GM11168 (cell line): ENCODE measurements around the gene VTI1A.
"Not testable (repeated sequence)": the region's sequence is repeated elsewhere in the genome, so short reads cannot be mapped to it uniquely, and the experiment has no call there.

Experiments
- in situ Hi-C: fragments of 300-500 bp; cut with MboI; formaldehyde crosslinking; loops from one replicate; pipeline ENCODE4 v1.12.0; 2022; ENCODE audit warnings: low sequenced_read_pairs; ENCODE audit not compliant: unreplicated experiment

Gene VTI1A

DNA sequence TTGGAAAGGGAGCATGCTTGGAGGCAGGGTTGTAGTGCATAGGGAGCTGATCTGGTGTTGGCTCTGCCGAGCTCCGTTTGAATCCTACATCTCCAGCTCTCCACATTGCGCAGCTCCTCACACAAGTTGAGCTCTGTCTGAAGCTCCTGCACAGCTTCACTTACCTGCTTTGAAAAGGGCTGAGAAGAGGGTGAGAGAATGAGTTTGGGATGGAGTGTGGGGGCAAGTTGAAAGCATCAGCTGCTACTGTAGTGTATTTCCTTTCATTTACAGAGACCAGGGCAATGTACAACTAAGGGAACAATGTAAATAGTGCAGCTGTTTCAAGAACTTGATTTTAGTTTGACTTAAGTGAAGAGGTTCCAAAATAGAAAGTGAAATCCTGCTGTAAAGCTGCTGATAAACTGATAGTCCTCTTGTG, 88.5 kb downstream of the VTI1A start:
- in situ Hi-C loops: no loop called here

GRCh38 chr10:112536663-112537062, 89.6 kb downstream of the VTI1A start:
- in situ Hi-C loops: no loop called here

- in situ Hi-C loops: no loop called here
Observed at GRCh38 chr10:112538168-112538567, 91.2 kb downstream of the VTI1A start.

- in situ Hi-C loops: no loop called here
Observed at GRCh38 chr10:112539340-112539739, 92.3 kb downstream of the VTI1A start.

DNA sequence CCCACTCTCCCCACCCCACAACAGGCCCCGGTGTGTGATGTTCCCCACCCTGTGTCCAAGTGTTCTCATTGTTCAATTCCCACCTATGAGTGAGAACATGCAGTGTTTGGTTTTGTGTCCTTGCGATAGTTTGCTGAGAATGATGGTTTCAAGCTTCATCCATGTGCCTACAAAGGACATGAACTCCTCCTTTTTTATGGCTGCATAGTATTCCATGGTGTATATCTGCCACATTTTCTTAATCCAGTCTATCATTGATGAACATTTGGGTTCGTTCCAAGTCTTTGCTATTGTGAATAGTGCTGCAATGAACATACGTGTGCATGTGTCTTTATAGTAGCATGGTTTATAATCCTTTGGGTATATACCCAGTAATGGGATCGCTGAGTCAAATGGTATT, 95.8 kb downstream of the VTI1A start:
- in situ Hi-C loops: not testable (repeated sequence)

DNA sequence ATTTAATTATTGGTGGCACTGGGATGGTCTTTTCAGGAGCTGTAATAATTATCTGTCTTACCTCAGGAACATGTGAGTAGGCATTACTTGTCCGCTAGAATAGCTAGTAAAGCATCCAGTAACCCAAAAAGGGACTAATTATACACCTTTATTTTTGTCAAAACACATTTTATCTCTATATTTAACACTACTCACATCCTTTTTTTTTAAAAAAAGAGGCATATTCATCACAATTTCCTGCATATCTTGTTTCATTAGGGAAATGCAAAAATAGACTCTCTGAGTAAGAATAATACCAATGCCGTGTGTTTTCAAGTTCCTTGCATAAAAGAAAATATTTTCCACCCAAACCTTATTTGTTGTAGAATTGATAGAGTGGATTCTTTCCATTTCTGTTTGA, 99.5 kb downstream of the VTI1A start:
- in situ Hi-C loops: no loop called here

DNA sequence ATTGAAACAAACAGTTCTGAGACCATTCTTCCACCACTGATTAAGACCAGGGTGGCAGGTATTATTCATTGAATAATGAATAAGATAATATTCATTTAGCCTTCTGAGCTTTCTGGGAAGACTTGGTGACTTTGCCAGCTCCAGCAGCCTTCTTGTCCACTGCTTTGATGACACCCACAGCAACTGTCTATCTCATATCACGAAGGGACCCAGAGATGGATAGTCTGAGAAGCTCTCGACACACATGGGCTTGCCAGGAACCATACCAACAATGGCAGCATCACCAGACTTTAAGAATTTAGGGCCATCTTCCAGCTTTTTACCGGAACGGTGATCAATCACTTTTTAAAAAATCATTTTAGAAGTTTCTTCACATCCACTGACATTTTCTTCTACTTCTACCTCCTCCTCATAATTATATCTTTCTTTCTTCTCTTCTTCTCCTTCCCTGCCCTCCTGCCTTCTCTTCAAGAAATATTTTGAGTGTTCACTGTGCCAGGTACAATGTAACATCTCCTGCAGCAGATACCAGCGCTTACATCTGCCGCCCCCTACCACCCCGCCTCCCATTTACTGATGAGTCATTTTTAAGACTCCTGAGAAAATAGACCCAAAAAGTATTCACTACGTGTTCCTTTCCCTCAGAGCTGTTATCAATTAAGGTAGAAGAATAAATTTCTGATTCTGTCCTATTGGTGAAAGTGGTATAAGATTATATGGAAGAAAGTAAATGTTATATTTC, 101.7 kb downstream of the VTI1A start:
- in situ Hi-C loops: no loop called here

GRCh38 chr10:112552593-112553110, 105.6 kb downstream of the VTI1A start:
- in situ Hi-C loops: no loop called here

DNA sequence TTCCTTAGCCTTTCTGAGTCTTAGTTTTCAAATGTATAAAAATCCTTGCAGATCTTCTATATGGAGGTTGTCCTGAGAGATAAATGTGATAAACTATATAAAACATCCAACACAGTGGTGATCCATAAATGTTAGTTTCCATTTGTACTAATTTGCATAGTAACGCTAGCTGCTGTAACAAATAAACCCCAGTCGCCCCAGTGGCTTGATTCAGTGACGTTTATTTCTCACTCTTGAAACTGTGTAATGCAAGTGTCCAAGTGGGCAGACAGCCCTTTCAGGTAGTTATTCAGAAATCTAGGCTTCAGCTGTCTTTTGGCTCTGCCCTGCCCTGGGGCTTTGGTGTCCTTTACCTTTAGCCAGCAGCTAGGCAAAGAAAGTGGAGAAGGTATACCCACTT, 106.3 kb downstream of the VTI1A start:
- in situ Hi-C loops: no loop called here

DNA sequence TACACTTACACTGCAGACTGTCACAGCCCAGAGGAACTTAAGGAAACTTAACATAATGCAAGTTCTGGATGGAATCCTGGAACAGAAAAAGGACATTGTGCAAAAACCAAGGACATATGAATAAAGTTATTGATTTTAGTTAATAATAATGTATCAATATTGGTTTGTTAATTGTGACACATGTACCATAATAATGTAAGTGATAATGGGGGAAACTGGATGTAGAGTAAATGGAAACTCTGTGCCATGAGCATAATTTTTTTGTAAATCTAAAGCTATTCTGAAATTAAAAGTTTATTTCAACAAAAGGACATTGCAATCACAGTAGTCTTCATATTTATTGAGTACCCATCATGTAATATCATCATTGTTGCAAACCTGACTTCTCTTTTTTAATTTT, 107.2 kb downstream of the VTI1A start:
- in situ Hi-C loops: no loop called here

DNA sequence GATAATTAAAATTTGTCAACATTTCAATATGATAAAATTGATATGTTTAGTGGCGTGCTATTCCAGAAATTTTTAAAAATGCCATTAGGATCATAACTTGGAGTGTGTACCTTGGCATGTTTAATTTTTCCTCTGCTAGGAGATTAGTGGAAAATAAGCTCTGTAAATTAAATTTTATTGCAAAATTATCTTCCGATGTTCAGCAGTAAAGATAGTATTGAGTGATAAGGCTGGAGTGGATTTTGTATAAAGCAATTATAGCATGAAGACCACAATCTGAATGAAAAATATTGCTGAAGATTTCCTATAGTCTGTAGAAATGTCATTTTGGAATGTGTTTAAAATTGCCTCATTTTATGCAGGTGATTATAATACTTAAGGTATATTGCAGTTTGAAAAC, 110.2 kb downstream of the VTI1A start:
- in situ Hi-C loops: no loop called here

DNA sequence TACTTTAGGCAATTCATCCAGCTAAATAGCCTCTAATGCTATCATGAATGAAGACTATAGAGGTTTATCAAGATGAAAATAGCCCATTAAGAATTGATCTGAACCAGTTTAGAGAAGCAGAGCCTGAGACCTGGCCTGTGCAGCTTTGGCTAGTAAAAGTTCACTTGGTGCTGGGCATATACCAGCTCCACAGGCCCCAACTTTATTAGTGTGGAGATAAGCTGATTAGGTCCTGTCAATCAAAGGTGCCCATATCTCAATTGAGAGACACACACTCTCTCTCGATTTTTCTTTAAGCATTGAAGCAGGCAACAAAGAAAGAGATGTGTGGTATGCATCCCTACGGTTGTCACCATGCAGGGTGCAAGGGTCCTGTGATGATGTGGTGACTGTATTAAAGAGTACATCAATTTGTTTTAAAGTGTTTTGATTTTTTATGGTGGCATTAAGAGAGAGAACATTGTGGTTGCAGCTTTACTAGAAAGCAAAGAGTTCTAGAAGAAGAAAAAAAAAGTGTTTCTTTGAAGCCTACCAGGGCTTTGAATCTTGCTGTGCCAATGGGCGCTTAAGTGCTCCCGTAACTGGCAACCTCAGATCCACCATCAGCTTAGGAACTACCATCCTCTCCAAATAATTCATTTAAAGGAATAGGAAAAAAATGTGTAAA, 111.6 kb downstream of the VTI1A start:
- in situ Hi-C loops: no loop called here

GRCh38 chr10:112559349-112559748, 112.3 kb downstream of the VTI1A start:
- in situ Hi-C loops: no loop called here

DNA sequence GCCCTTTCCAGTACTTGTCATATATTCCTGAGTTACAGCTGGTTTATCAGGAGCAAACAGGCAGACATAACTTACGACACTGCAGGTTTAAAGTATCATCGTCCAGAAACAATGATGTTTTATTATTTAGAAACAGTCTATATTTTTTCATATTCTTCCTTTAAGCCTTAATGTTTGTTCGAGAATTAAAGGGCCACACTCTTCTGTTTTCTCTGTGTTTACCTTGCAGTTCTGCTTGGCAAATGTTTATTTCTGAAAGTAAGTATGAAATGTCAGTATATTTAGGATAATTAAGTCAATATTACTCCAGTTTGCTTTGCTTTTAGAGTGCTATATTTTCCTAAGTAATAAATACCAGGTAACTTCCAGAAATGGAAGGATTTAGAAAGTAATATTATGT, 115.1 kb downstream of the VTI1A start:
- in situ Hi-C loops: no loop called here

- in situ Hi-C loops: no loop called here
Observed at GRCh38 chr10:112562809-112563663, 116.0 kb downstream of the VTI1A start.

- in situ Hi-C loops: no loop called here
Observed at GRCh38 chr10:112564337-112564736, 117.3 kb downstream of the VTI1A start.

- in situ Hi-C loops: no loop called here
Observed at GRCh38 chr10:112565434-112566053, 118.5 kb downstream of the VTI1A start.

DNA sequence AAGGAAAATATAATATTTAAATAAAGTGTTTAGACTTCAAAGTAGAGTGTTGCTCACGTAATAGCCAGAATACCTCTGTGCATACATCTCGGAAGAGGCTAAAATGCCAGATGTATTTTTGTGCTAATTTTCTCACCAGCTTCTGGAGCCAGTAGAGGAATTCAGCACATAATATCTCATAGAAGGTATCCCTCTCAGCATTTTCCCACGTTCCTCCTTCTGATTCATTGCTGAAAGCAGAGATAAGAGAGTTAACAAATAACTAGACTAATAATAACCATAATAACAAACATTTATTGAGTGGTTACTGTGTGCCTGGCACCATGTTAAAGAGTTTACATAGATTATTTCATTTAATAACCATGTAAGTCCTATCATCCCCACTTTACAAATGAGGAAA, 123.6 kb downstream of the VTI1A start:
- in situ Hi-C loops: no loop called here

GRCh38 chr10:112579578-112579977, 132.6 kb downstream of the VTI1A start:
- in situ Hi-C loops: no loop called here

GRCh38 chr10:112580267-112580666, 133.3 kb downstream of the VTI1A start:
- in situ Hi-C loops: no loop called here
